ENCODE measurements around the gene ANK2.

DNA sequence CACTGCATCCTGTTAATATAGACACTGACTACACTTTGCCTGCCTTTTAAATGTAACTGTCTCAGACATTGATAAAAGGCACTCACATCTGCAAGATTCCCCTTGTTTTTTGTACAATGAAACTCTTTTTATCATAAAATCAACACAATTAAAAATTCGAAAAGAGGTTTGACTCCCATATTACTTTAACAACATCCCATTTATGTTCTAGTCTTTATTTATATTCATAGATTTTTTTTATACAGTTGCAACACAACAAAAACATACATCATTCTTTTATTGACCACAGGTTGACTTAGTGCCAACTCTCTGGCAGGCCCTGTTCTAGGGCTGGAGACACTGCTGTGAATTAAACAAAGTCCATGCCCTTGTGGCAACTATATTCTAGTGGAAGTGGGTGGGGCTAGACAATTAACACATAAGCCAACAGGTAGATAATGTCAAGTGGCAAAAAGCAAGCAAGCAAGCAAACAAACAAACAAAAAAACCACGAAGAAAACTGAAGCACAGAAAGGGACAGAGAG is 36.8 kb downstream of the ANK2 start:
- TF ChIP-seq, protein P1, sequence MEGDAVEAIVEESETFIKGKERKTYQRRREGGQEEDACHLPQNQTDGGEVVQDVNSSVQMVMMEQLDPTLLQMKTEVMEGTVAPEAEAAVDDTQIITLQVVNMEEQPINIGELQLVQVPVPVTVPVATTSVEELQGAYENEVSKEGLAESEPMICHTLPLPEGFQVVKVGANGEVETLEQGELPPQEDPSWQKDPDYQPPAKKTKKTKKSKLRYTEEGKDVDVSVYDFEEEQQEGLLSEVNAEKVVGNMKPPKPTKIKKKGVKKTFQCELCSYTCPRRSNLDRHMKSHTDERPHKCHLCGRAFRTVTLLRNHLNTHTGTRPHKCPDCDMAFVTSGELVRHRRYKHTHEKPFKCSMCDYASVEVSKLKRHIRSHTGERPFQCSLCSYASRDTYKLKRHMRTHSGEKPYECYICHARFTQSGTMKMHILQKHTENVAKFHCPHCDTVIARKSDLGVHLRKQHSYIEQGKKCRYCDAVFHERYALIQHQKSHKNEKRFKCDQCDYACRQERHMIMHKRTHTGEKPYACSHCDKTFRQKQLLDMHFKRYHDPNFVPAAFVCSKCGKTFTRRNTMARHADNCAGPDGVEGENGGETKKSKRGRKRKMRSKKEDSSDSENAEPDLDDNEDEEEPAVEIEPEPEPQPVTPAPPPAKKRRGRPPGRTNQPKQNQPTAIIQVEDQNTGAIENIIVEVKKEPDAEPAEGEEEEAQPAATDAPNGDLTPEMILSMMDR (IDR thresholded peaks at IDR 0.05) = no peak
- TF ChIP-seq POLR2AphosphoS5 (IDR thresholded peaks at IDR 0.05) = no peak
